HepG2 (cell line): ENCODE data around the gene SYMPK. TPM values are rescaled to one million over a fixed set of nuclear protein-coding genes. Genes with fewer than 3 reads are reported as not detected.

Source experiments
- ATF7 ChIP-seq, 2 experiments: fragments of 450-650 bp in 1 of 2; sonication (generic) in 1 of 2; formaldehyde crosslinking in 1 of 2; IDR thresholded peaks; 2 replicates each; pipeline versions ENCODE4 v1.4.0 to v1.6.1; 2016 to 2020; ENCODE audit warnings: antibody characterized with exemption in 1 of 2, mild to moderate bottlenecking in 1 of 2, missing genetic modification reagents in 1 of 2
- E2F1 ChIP-seq: sonication (generic); formaldehyde crosslinking; IDR thresholded peaks from 2 replicates; pipeline ENCODE4 v1.5.0; 2020; ENCODE audit warnings: missing genetic modification reagents
- FOXK2 ChIP-seq: fragments of 450-650 bp; IDR thresholded peaks from 2 replicates; pipeline ENCODE4 v1.6.1; 2016
- FOXO1 ChIP-seq: sonication (generic); formaldehyde crosslinking; IDR thresholded peaks from 2 replicates; pipeline ENCODE4 v1.4.0; 2020; ENCODE audit warnings: missing genetic modification reagents
- HNRNPLL ChIP-seq: fragments of 200-400 bp; formaldehyde crosslinking; IDR thresholded peaks from 2 replicates; pipeline ENCODE4 v1.6.1; 2017; ENCODE audit warnings: mild to moderate bottlenecking, low read depth, low read length; ENCODE audit not compliant: poor library complexity, severe bottlenecking
- LCORL ChIP-seq, 2 experiments: fragments of 450-650 bp in 1 of 2; sonication (generic) in 1 of 2; formaldehyde crosslinking in 1 of 2; IDR thresholded peaks; 2 replicates each; pipeline versions ENCODE4 v1.5.0 to v1.6.1; 2017 to 2020; ENCODE audit warnings: antibody characterized with exemption in 1 of 2, missing genetic modification reagents in 1 of 2
- MIER3 ChIP-seq: IDR thresholded peaks from 2 replicates; pipeline ENCODE4 v1.6.1; 2016; ENCODE audit warnings: missing compliant biosample characterization, borderline replicate concordance
- NCOR1 ChIP-seq: fragments of 200-600 bp; sonication (generic); IDR thresholded peaks from 2 replicates; pipeline ENCODE4 v1.7.0; 2017; ENCODE audit warnings: antibody characterized with exemption, low read length, borderline replicate concordance
- RAD51 ChIP-seq: fragments of 450-650 bp; IDR thresholded peaks from 2 replicates; pipeline ENCODE4 v1.6.1; 2016; ENCODE audit warnings: borderline replicate concordance
- SATB2 ChIP-seq: sonication (generic); formaldehyde crosslinking; IDR thresholded peaks from 2 replicates; pipeline ENCODE4 v1.5.0; 2020; ENCODE audit warnings: missing genetic modification reagents
- SMARCC2 ChIP-seq: fragments of 450-650 bp; IDR thresholded peaks from 2 replicates; pipeline ENCODE4 v1.6.1; 2017; ENCODE audit warnings: antibody characterized with exemption, mild to moderate bottlenecking
- ZBTB33 ChIP-seq: sonication (generic); formaldehyde crosslinking; IDR thresholded peaks from 2 replicates; pipeline ENCODE4 v1.4.0; 2020; ENCODE audit warnings: missing genetic modification reagents
- ZNF276 ChIP-seq: sonication (generic); formaldehyde crosslinking; IDR thresholded peaks from 2 replicates; pipeline ENCODE4 v1.4.0; 2020; ENCODE audit warnings: mild to moderate bottlenecking, low read depth, missing genetic modification reagents
- ZNF740 ChIP-seq: sonication (generic); formaldehyde crosslinking; IDR thresholded peaks from 2 replicates; pipeline ENCODE4 v1.4.0; 2020; ENCODE audit warnings: missing genetic modification reagents
- ZNF850 ChIP-seq: sonication (generic); formaldehyde crosslinking; conservative IDR thresholded peaks from 2 replicates; pipeline ENCODE4 v1.9.0; 2021; ENCODE audit warnings: mild to moderate bottlenecking, missing genetic modification reagents
- polyA plus RNA-seq, 8 experiments: library from polyadenylated mRNA; depleted of rRNA in 3 of 8; stranded (reverse) in 7 of 8; unstranded in 1 of 8; fragments of >200 nt; fragmentation: Illumina TruSeq in 4 of 8; extraction: Trizol in 4 of 8; gene quantifications; 2 replicates each; pipeline versions ENCODE4 v1.2.1 to v1.2.3, GENCODE V29; 2011 to 2016; ENCODE audit warnings: low read depth in 4 of 8, missing spikeins in 1 of 8, mixed read lengths in 1 of 8; ENCODE audit not compliant: insufficient read depth in 1 of 8
- total RNA-seq, 5 experiments: library from RNA; depleted of rRNA; stranded (reverse); fragments of >200 nt; fragmentation: Illumina TruSeq; extraction: Trizol; gene quantifications; 2 replicates each; pipeline ENCODE4 v1.2.3, GENCODE V29; 2016; ENCODE audit warnings: low read depth in 1 of 5
- TF ChIP-seq, protein P1 (sequence below): sonication (generic); formaldehyde crosslinking; IDR thresholded peaks from 2 replicates; pipeline ENCODE4 v1.5.0; 2020; ENCODE audit warnings: mild to moderate bottlenecking, missing genetic modification reagents
- TF ChIP-seq, protein P2 (sequence below): sonication (generic); formaldehyde crosslinking; IDR thresholded peaks from 2 replicates; pipeline ENCODE4 v1.4.0; 2020; ENCODE audit warnings: mild to moderate bottlenecking, missing genetic modification reagents
- TF ChIP-seq, protein P3 (sequence below): sonication (generic); formaldehyde crosslinking; conservative IDR thresholded peaks from 2 replicates; pipeline ENCODE4 v1.4.0; 2020; ENCODE audit warnings: missing genetic modification reagents

SYMPK gene
- total and polyA plus RNA-seq, 2 of the 13 experiments (the other 11 are each of a cell fraction or from before 2014, with no cell fraction given) = 21.9 to 55.7 TPM

- no peak for TF ChIP-seq FOXO1 (CRISPR knock-in tag)
- TF ChIP-seq, protein P1, sequence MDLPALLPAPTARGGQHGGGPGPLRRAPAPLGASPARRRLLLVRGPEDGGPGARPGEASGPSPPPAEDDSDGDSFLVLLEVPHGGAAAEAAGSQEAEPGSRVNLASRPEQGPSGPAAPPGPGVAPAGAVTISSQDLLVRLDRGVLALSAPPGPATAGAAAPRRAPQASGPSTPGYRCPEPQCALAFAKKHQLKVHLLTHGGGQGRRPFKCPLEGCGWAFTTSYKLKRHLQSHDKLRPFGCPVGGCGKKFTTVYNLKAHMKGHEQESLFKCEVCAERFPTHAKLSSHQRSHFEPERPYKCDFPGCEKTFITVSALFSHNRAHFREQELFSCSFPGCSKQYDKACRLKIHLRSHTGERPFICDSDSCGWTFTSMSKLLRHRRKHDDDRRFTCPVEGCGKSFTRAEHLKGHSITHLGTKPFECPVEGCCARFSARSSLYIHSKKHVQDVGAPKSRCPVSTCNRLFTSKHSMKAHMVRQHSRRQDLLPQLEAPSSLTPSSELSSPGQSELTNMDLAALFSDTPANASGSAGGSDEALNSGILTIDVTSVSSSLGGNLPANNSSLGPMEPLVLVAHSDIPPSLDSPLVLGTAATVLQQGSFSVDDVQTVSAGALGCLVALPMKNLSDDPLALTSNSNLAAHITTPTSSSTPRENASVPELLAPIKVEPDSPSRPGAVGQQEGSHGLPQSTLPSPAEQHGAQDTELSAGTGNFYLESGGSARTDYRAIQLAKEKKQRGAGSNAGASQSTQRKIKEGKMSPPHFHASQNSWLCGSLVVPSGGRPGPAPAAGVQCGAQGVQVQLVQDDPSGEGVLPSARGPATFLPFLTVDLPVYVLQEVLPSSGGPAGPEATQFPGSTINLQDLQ (CRISPR knock-in tag) = no peak
- no peak for TF ChIP-seq ATF7 (IDR thresholded peaks at IDR 0.05)
- no peak for TF ChIP-seq ATF7 (CRISPR knock-in tag; IDR thresholded peaks at IDR 0.05)
- peak; percentile 86 for TF ChIP-seq HNRNPLL
- no peak for TF ChIP-seq RAD51
- no peak for TF ChIP-seq MIER3
- TF ChIP-seq, protein P2, sequence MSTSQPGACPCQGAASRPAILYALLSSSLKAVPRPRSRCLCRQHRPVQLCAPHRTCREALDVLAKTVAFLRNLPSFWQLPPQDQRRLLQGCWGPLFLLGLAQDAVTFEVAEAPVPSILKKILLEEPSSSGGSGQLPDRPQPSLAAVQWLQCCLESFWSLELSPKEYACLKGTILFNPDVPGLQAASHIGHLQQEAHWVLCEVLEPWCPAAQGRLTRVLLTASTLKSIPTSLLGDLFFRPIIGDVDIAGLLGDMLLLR (CRISPR knock-in tag) = no peak
- TF ChIP-seq FOXK2 = no peak
- TF ChIP-seq NCOR1 = no peak
- TF ChIP-seq, protein P3, sequence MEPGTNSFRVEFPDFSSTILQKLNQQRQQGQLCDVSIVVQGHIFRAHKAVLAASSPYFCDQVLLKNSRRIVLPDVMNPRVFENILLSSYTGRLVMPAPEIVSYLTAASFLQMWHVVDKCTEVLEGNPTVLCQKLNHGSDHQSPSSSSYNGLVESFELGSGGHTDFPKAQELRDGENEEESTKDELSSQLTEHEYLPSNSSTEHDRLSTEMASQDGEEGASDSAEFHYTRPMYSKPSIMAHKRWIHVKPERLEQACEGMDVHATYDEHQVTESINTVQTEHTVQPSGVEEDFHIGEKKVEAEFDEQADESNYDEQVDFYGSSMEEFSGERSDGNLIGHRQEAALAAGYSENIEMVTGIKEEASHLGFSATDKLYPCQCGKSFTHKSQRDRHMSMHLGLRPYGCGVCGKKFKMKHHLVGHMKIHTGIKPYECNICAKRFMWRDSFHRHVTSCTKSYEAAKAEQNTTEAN = no peak
- 0 out of 2 replicates have a peak, but pooled peaks have one; percentile 27 for TF ChIP-seq ZNF740 (CRISPR knock-in tag)
- TF ChIP-seq ZBTB33 (CRISPR knock-in tag) = peak; percentile 79
- no peak for TF ChIP-seq LCORL (IDR thresholded peaks at IDR 0.05)
- TF ChIP-seq LCORL (CRISPR knock-in tag; IDR thresholded peaks at IDR 0.05) = no peak
- no peak for TF ChIP-seq SATB2 (CRISPR knock-in tag)
- no peak for TF ChIP-seq ZNF850 (CRISPR knock-in tag)
- TF ChIP-seq ZNF276 (CRISPR knock-in tag) = 0 out of 2 replicates have a peak, but pooled peaks have one; percentile 49
- TF ChIP-seq E2F1 (CRISPR knock-in tag) = no peak
- TF ChIP-seq SMARCC2 = no peak
Measured at GRCh38 chr19:45901432-45901911, 38.5 kb upstream of the SYMPK start (continued).
